WI38 (cell line): ENCODE data around the gene NUMA1.

Experiments used
- H3K4me3 ChIP-seq: 2 replicates; pipeline ENCODE4 v1.5.1; 2011; ENCODE audit warnings: low read depth, mild to moderate bottlenecking, control low read depth, low read length
- CTCF ChIP-seq: IDR thresholded peaks from 2 replicates; pipeline ENCODE4 v1.5.1; 2012; ENCODE audit warnings: low read depth, mild to moderate bottlenecking, control low read depth, low read length

Gene NUMA1

GRCh38 chr11:72120930-72121329, 40.6 kb upstream of the NUMA1 start:
- H3K4me3 ChIP-seq = no peak overlapping the region
- no peak for TF ChIP-seq CTCF

GRCh38 chr11:72119198-72119597, 38.9 kb upstream of the NUMA1 start:
- no peak for TF ChIP-seq CTCF
- H3K4me3 ChIP-seq = no peak overlapping the region

GRCh38 chr11:72116019-72116755, 35.8 kb upstream of the NUMA1 start:
- H3K4me3 ChIP-seq = no peak overlapping the region
- TF ChIP-seq CTCF = no peak

- H3K4me3 ChIP-seq = no peak overlapping the region
- no peak for TF ChIP-seq CTCF
Measured at GRCh38 chr11:72114570-72114969, 34.2 kb upstream of the NUMA1 start.

GRCh38 chr11:72112978-72113808, 32.9 kb upstream of the NUMA1 start:
- peak overlapping the region; percentile 82 for H3K4me3 ChIP-seq
- no peak for TF ChIP-seq CTCF

GRCh38 chr11:72112143-72112977, 32.0 kb upstream of the NUMA1 start, which contains the start of gene ANAPC15:
TSS of gene ANAPC15 (minus strand) at chr11:72112695. CDS start at chr11:72111276, 1,419 bp downstream.
- H3K4me3 ChIP-seq = peak within 1 kb of the TSS; percentile 82
- no peak for TF ChIP-seq CTCF
